Body of pancreas (tissue), 4 donors: ENCODE measurements around the gene SPANXN3.

ENCODE experiments used
- CTCF ChIP-seq, 7 experiments: fragments of 450-650 bp in 4 of 7; fragments of 200-600 bp in 3 of 7; sonication (generic) in 3 of 7; IDR thresholded peaks; one replicate each; pipeline ENCODE4 v1.5.1; 2016 to 2019; ENCODE audit warnings: antibody characterized with exemption in 7 of 7
- POLR2A ChIP-seq, 3 donors: fragments of 450-650 bp; IDR thresholded peaks; one replicate each; pipeline ENCODE4 v1.6.1; 2016; ENCODE audit warnings: antibody characterized with exemption in 3 of 3, mild to moderate bottlenecking in 2 of 3

GRCh38 chrX:143461606-143462005 is 55.7 kb downstream of the SPANXN3 start:
- no peak for TF ChIP-seq POLR2A (IDR thresholded peaks at IDR 0.05)
- no peak for TF ChIP-seq CTCF (IDR thresholded peaks at IDR 0.05)
